ENCODE measurements around the gene HAPLN1. TPM values are rescaled to one million over a fixed set of nuclear protein-coding genes. Genes with fewer than 3 reads are reported as not detected.

The HAPLN1 gene
- total RNA-seq, 1 donor from 2014 or later = not detected

DNA sequence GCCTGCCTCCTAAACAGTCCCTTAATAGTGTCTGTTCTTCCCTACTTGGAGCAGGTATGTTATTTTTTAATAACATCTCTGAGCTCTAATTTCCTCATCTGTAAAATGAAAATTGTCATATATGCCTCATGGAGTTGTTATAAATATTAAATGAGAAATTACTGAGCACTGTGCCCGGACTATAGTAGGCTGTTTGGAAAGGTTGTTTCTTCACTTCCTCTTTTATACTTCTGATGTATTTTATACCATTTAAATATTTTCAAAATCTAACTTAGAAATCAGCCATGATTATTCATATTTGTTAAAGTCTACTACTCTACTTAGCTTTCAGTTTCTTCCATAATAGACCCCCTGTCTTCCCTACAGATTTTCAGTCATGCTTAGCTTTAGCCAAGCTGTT is 30.5 kb upstream of the HAPLN1 start:
- DNase-seq (ENCODE audit: low read depth) = no peak
- no peak overlapping the region for H3K4me3 ChIP-seq (ENCODE audit: low read depth, low read length)
- H3K36me3 ChIP-seq (ENCODE audit: control insufficient read depth, insufficient read depth, low read length) = no peaks in the 10 kb centered on the region
- no peaks in the 10 kb centered on the region for H3K27me3 ChIP-seq (ENCODE audit: control insufficient read depth, insufficient read depth, low read length)
- FAIRE-seq = no peak
- TF ChIP-seq, protein P1, sequence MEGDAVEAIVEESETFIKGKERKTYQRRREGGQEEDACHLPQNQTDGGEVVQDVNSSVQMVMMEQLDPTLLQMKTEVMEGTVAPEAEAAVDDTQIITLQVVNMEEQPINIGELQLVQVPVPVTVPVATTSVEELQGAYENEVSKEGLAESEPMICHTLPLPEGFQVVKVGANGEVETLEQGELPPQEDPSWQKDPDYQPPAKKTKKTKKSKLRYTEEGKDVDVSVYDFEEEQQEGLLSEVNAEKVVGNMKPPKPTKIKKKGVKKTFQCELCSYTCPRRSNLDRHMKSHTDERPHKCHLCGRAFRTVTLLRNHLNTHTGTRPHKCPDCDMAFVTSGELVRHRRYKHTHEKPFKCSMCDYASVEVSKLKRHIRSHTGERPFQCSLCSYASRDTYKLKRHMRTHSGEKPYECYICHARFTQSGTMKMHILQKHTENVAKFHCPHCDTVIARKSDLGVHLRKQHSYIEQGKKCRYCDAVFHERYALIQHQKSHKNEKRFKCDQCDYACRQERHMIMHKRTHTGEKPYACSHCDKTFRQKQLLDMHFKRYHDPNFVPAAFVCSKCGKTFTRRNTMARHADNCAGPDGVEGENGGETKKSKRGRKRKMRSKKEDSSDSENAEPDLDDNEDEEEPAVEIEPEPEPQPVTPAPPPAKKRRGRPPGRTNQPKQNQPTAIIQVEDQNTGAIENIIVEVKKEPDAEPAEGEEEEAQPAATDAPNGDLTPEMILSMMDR (IDR thresholded peaks at IDR 0.05; ENCODE audit: insufficient read depth, low read length, severe bottlenecking) = no peak

DNA sequence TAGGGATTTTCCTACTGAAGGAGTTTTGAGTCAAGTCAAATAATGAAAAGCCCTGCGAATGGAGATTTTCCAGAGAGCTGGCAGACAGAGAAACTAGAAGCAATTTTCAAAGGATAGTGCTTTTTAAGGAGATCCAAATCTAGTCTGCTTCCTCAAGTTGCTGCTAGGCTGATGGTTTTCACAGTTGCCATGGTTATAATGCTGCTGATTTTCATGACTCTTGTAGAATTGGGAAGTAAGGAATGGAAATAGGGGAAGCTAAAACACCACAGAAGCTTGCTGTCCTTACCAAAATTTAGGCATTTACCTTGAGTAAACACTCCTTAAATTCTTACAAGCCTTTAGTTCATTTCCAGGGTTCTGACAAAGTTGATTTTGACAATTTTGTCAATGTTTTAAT is 30.1 kb upstream of the HAPLN1 start:
- H3K4me3 ChIP-seq (ENCODE audit: low read depth, low read length) = no peak overlapping the region
- H3K27me3 ChIP-seq (ENCODE audit: control insufficient read depth, insufficient read depth, low read length) = no peaks in the 10 kb centered on the region
- no peak for DNase-seq (ENCODE audit: low read depth)
- FAIRE-seq = no peak
- H3K36me3 ChIP-seq (ENCODE audit: control insufficient read depth, insufficient read depth, low read length) = no peaks in the 10 kb centered on the region
- TF ChIP-seq, protein P1 (IDR thresholded peaks at IDR 0.05; ENCODE audit: insufficient read depth, low read length, severe bottlenecking) = no peak

DNA sequence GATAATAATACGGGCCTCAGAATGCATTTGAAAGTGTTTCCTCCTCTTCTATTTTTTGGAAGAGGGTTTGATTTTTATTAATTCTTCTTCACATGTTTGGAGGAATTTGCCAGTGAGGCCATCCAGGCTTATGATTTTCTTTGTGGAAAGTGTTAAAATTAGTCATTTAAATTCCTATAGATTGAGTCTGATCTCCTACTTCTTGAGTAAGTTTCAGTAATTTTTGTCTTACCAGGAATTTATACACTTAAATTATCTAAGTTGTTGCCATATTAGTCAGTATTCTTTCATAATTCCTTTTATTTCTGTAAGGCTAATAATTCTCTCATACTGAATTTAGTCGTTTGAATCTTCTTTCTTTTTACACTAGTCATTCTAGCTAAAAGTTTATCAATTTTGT is 25.2 kb upstream of the HAPLN1 start:
- Histone ChIP-seq H3K27me3 (ENCODE audit: control insufficient read depth, insufficient read depth, low read length) (no peaks in the 10 kb centered on the region), H3K4me3 (ENCODE audit: low read depth, low read length) (no peak overlapping the region), H3K36me3 (ENCODE audit: control insufficient read depth, insufficient read depth, low read length) (no peaks in the 10 kb centered on the region)
- DNase-seq (ENCODE audit: low read depth) (no peak), FAIRE-seq (no peak)
- TF ChIP-seq, protein P1 (IDR thresholded peaks at IDR 0.05; ENCODE audit: insufficient read depth, low read length, severe bottlenecking) = no peak

DNA sequence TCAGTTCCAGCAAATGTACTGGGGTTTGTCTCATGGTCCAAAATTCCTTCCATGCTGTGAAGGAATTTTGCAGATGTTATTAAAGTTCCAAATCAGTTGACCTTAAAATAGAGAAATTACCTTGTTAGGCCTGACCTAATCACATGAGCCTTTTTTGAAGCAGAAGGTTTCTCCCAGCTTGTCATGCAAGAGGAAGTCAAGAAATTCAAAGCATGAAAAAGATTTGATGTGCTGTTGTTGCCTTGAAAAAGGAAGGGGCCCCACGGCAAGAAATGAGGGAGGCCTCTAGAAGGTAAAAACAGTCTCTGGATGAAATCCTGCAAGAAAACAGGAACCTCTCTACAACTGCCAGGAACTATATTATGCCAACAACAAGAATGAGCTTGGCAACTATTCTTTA is 24.2 kb upstream of the HAPLN1 start:
- Histone ChIP-seq H3K4me3 (ENCODE audit: low read depth, low read length) (no peak overlapping the region), H3K27me3 (ENCODE audit: control insufficient read depth, insufficient read depth, low read length) (no peaks in the 10 kb centered on the region), H3K36me3 (ENCODE audit: control insufficient read depth, insufficient read depth, low read length) (no peaks in the 10 kb centered on the region)
- FAIRE-seq (no peak), DNase-seq (ENCODE audit: low read depth) (no peak)
- TF ChIP-seq, protein P1 (IDR thresholded peaks at IDR 0.05; ENCODE audit: insufficient read depth, low read length, severe bottlenecking) = no peak

DNA sequence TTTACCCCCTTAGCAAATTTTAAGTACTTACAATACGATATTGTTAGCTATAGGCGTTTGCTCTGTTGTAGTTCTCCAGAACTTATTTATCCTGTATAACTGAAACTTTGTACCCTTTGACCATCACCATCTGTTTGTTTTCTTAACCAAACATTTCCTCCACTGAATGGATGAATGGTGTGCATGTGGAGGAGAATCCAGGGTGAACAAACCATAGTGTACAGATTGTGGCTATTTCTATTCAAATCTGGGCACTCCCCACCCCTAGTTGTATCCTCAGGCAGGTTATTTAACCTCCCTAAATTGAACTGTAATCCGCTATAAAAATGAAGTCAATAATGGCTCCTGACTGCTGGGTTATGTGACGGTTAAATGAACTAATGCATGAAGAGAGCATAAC is 21.4 kb upstream of the HAPLN1 start:
- Histone ChIP-seq H3K36me3 (ENCODE audit: control insufficient read depth, insufficient read depth, low read length) (no peaks in the 10 kb centered on the region), H3K27me3 (ENCODE audit: control insufficient read depth, insufficient read depth, low read length) (no peaks in the 10 kb centered on the region), H3K4me3 (ENCODE audit: low read depth, low read length) (no peak overlapping the region)
- no peak for DNase-seq (ENCODE audit: low read depth)
- FAIRE-seq = no peak
- TF ChIP-seq, protein P1 (IDR thresholded peaks at IDR 0.05; ENCODE audit: insufficient read depth, low read length, severe bottlenecking) = no peak

DNA sequence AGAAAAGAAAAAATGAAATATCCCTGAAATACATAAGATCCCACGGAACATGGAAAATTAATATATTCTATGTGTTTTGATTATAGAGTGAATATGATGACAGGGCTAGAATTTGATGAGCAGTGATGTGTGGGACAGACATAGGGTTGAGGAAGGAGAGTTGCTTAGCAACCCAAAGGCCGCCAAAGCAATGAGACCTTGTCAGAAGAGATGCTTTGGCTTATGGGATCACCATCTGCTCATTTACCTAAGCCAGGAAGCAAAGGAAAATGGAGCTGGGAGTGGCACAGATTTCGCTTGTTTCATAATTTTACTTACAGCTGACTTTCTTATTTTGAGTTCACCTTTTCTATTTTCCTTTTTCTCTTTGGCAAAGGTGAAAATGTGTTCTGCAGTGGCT is 20.9 kb upstream of the HAPLN1 start:
- no peak for DNase-seq (ENCODE audit: low read depth)
- Histone ChIP-seq H3K4me3 (ENCODE audit: low read depth, low read length) (no peak overlapping the region), H3K27me3 (ENCODE audit: control insufficient read depth, insufficient read depth, low read length) (no peaks in the 10 kb centered on the region), H3K36me3 (ENCODE audit: control insufficient read depth, insufficient read depth, low read length) (no peaks in the 10 kb centered on the region)
- no peak for FAIRE-seq
- TF ChIP-seq, protein P1 (IDR thresholded peaks at IDR 0.05; ENCODE audit: insufficient read depth, low read length, severe bottlenecking) = no peak
